HCT116 (cell line): ENCODE results near the gene THBD. TPM values are rescaled to one million over a fixed set of nuclear protein-coding genes. Genes with fewer than 3 reads are reported as not detected.

Experiments used
- ATAC-seq: fragments of 200-7000 bp; cut with Tn5 transposase; 2 replicates; pipeline ENCODE4 v1.9.1; 2020; ENCODE audit warnings: mild to moderate bottlenecking, moderate library complexity
- BruUV-seq: library from RNA; stranded (reverse); fragments of 400-500 nt; replicated peaks from 2 replicates; lab custom pipeline; 2021; lab: Mats Ljungman, UMichigan
- CTCF ChIA-PET: fragments of 300-600 bp; sonication (Branson Sonifier 250); formaldehyde crosslinking; loops from one replicate; lab custom pipeline; 2021; ENCODE audit warnings: antibody characterized with exemption; lab: Charles Lee
- POLR2A ChIA-PET: fragments of 300-600, 350-600 bp; sonication (Branson Sonifier 250); formaldehyde crosslinking; loops from one replicate; lab custom pipeline; 2021; ENCODE audit warnings: antibody characterized with exemption; lab: Charles Lee
- RAD21 ChIA-PET, 2 experiments: fragments of 300-600 bp; sonication (Branson Sonifier 250); formaldehyde crosslinking; loops; one replicate each; lab custom pipeline; 2023; ENCODE audit warnings: low total read pairs in 2 of 2; ENCODE audit not compliant: uncharacterized antibody in 2 of 2, unreplicated experiment in 2 of 2, low non-redundant PET in 1 of 2; lab: Charles Lee
- DNase-seq: peaks from one replicate; pipeline ENCODE4 v3.0.0-alpha.2; 2010; ENCODE audit warnings: low read depth, low spot score
- H2AFZ ChIP-seq: fragments of 200-600 bp; shearing (Covaris generic), sonication (generic); 2 replicates; pipeline ENCODE4 v1.6.1; 2017; ENCODE audit warnings: low read depth, mixed run types, mixed read lengths, antibody characterized with exemption, low read length; ENCODE audit not compliant: poor library complexity, severe bottlenecking
- H3K27ac ChIP-seq: 2 replicates; pipeline ENCODE4 v1.5.1; 2012; ENCODE audit warnings: low read depth, low read length
- H3K27me3 ChIP-seq: fragments of 200-600 bp; sonication (generic); 2 replicates; pipeline ENCODE4 v1.6.1; 2016; ENCODE audit warnings: mixed run types, low read length, mixed read lengths; ENCODE audit not compliant: insufficient read depth
- H3K36me3 ChIP-seq, 2 experiments: fragments of 200-500 bp in 1 of 2; fragments of 200-600 bp in 1 of 2; sonication (Bioruptor generic) in 1 of 2; sonication (generic) in 1 of 2; 2 replicates each; pipeline versions ENCODE4 v1.5.1 to v1.6.1; 2014 to 2016; ENCODE audit warnings: low read length in 2 of 2, inconsistent platforms in 1 of 2, mixed read lengths in 1 of 2, mixed run types in 1 of 2; ENCODE audit not compliant: insufficient read depth in 2 of 2, control insufficient read depth in 1 of 2
- H3K4me1 ChIP-seq, 2 experiments: fragments of 200-600 bp in 1 of 2; sonication (generic) in 1 of 2; 2 replicates each; pipeline versions ENCODE4 v1.5.1 to v1.6.1; 2012 to 2017; ENCODE audit warnings: low read length in 2 of 2, inconsistent platforms in 1 of 2, mild to moderate bottlenecking in 1 of 2, mixed read lengths in 1 of 2, mixed run types in 1 of 2, moderate library complexity in 1 of 2; ENCODE audit not compliant: insufficient read depth in 2 of 2, control insufficient read depth in 1 of 2
- H3K4me2 ChIP-seq: fragments of 200-600 bp; sonication (generic); 2 replicates; pipeline ENCODE4 v1.6.1; 2017; ENCODE audit warnings: mixed run types, low read length, mixed read lengths
- H3K4me3 ChIP-seq, 2 experiments: fragments of 200-600 bp in 1 of 2; sonication (generic) in 1 of 2; replicated peaks in 1 of 2; 2 replicates each; pipeline ENCODE4 v1.5.1; 2011 to 2016; ENCODE audit warnings: low read length in 2 of 2, control low read depth in 1 of 2, low read depth in 1 of 2, mild to moderate bottlenecking in 1 of 2, mixed read lengths in 1 of 2, mixed run types in 1 of 2
- H3K79me2 ChIP-seq: fragments of 200-600 bp; sonication (generic); 2 replicates; pipeline ENCODE4 v1.6.1; 2017; ENCODE audit warnings: mild to moderate bottlenecking, mixed run types, low read length, moderate library complexity, mixed read lengths; ENCODE audit not compliant: insufficient read depth
- H3K9ac ChIP-seq: fragments of 200-600 bp; sonication (generic); 2 replicates; pipeline ENCODE4 v1.6.1; 2016; ENCODE audit warnings: low read length, mixed read lengths
- H3K9me2 ChIP-seq: fragments of 200-600 bp; sonication (generic), shearing (Covaris generic); 2 replicates; pipeline ENCODE4 v1.6.1; 2017; ENCODE audit warnings: mixed run types, mild to moderate bottlenecking, moderate library complexity; ENCODE audit not compliant: insufficient read depth
- H3K9me3 ChIP-seq, 2 experiments: fragments of 200-500 bp in 1 of 2; fragments of 200-600 bp in 1 of 2; sonication (Bioruptor generic) in 1 of 2; sonication (generic) in 1 of 2; 2 replicates each; pipeline ENCODE4 v1.6.1; 2014 to 2017; ENCODE audit warnings: low read length in 2 of 2, mixed read lengths in 2 of 2, inconsistent platforms in 1 of 2, low read depth in 1 of 2, mild to moderate bottlenecking in 1 of 2, mixed run types in 1 of 2, moderate library complexity in 1 of 2; ENCODE audit not compliant: control insufficient read depth in 1 of 2, insufficient read depth in 1 of 2
- H4K20me1 ChIP-seq: fragments of 200-600 bp; sonication (generic), shearing (Covaris generic); 2 replicates; pipeline ENCODE4 v1.6.1; 2017; ENCODE audit warnings: mixed run types, mild to moderate bottlenecking, moderate library complexity; ENCODE audit not compliant: insufficient read depth
- ATF3 ChIP-seq: IDR thresholded peaks from 2 replicates; pipeline ENCODE4 v1.6.1; 2012
- CBX3 ChIP-seq: IDR thresholded peaks from 2 replicates; pipeline ENCODE4 v1.6.1; 2012; ENCODE audit warnings: low read depth
- CEBPB ChIP-seq: IDR thresholded peaks from 2 replicates; pipeline ENCODE4 v1.6.1; 2012; ENCODE audit warnings: low read depth
- CTCF ChIP-seq, 3 experiments: fragments of 200-600 bp in 1 of 3; sonication (generic) in 1 of 3; IDR thresholded peaks in 2 of 3; conservative IDR thresholded peaks in 1 of 3; 2 replicates each; pipeline ENCODE4 v1.5.1; 2012 to 2017; ENCODE audit warnings: low read depth in 2 of 3, low read length in 2 of 3, antibody characterized with exemption in 1 of 3, borderline replicate concordance in 1 of 3, control low read depth in 1 of 3, mild to moderate bottlenecking in 1 of 3, mixed read lengths in 1 of 3, mixed run types in 1 of 3, moderate library complexity in 1 of 3; ENCODE audit not compliant: insufficient read depth in 1 of 3
- EGR1 ChIP-seq: IDR thresholded peaks from 2 replicates; pipeline ENCODE4 v1.6.1; 2012; ENCODE audit warnings: low read depth
- ELF1 ChIP-seq: IDR thresholded peaks from 2 replicates; pipeline ENCODE4 v1.6.1; 2012; ENCODE audit warnings: low read depth, borderline replicate concordance
- FOSL1 ChIP-seq: IDR thresholded peaks from 2 replicates; pipeline ENCODE4 v1.6.1; 2012; ENCODE audit warnings: low read depth
- MAX ChIP-seq: IDR thresholded peaks from 2 replicates; pipeline ENCODE4 v1.6.1; 2012
- POLR2A ChIP-seq: IDR thresholded peaks from 2 replicates; pipeline ENCODE4 v1.7.0; 2011; ENCODE audit warnings: borderline replicate concordance; ENCODE audit not compliant: insufficient read depth, insufficient read length; ENCODE audit errors: extremely low read depth
- POLR2AphosphoS5 ChIP-seq: IDR thresholded peaks from 2 replicates; pipeline ENCODE4 v1.6.1; 2011; ENCODE audit warnings: mild to moderate bottlenecking, low read depth, low read length, moderate library complexity
- REST ChIP-seq: IDR thresholded peaks from 2 replicates; pipeline ENCODE4 v1.6.1; 2012; ENCODE audit warnings: low read depth
- SP1 ChIP-seq: IDR thresholded peaks from 2 replicates; pipeline ENCODE4 v1.6.1; 2012; ENCODE audit warnings: low read depth
- SRF ChIP-seq: IDR thresholded peaks from 2 replicates; pipeline ENCODE4 v1.6.1; 2012; ENCODE audit warnings: low read depth
- TCF7L2 ChIP-seq: IDR thresholded peaks from 2 replicates; pipeline ENCODE4 v1.7.0; 2011; ENCODE audit warnings: borderline replicate concordance, inconsistent platforms; ENCODE audit not compliant: insufficient read depth, insufficient read length; ENCODE audit errors: extremely low read depth
- YY1 ChIP-seq: IDR thresholded peaks from 2 replicates; pipeline ENCODE4 v1.6.1; 2011; ENCODE audit warnings: low read length, low read depth, moderate library complexity, mild to moderate bottlenecking; ENCODE audit not compliant: insufficient replicate concordance; ENCODE audit errors: extremely low read depth
- ZBTB33 ChIP-seq: IDR thresholded peaks from 2 replicates; pipeline ENCODE4 v1.6.1; 2011; ENCODE audit warnings: mild to moderate bottlenecking, low read length, moderate library complexity; ENCODE audit not compliant: insufficient replicate concordance; ENCODE audit errors: extremely low read depth
- ZFX ChIP-seq: fragments of 450-650 bp; IDR thresholded peaks from 2 replicates; pipeline ENCODE4 v1.6.1; 2017
- ZNF274 ChIP-seq: fragments of 200-500 bp; sonication (Bioruptor generic); IDR thresholded peaks from 2 replicates; pipeline ENCODE4 v1.6.1; 2014; ENCODE audit warnings: mild to moderate bottlenecking, low read depth, low read length, inconsistent platforms
- intact Hi-C: fragments of 100-400 bp; cut with micrococcal nuclease; formaldehyde crosslinking; loops from 2 replicates; pipeline ENCODE4 v1.10.0; 2022
- total RNA-seq: library from RNA; stranded (reverse); gene quantifications from one replicate; pipeline ENCODE4 v1.2.1, GENCODE V29; 2021; ENCODE audit not compliant: unreplicated experiment

THBD gene
- total RNA-seq, 1 experiment from 2014 or later = 0.39 TPM

- TF ChIP-seq ZFX = no peak
- no peak for TF ChIP-seq EGR1
- TF ChIP-seq YY1 = no peak
These were observed 13.7 kb upstream of the THBD start (continued) for GRCh38 chr20:23063168-23063567.

GRCh38 chr20:23062632-23063031, 13.2 kb upstream of the THBD start:
- H3K27ac ChIP-seq = no peak overlapping the region
- BruUV-seq = no TSS peak
- no peak overlapping the region for H3K4me3 ChIP-seq
- DNase-seq = no peak
- no peaks in the 10 kb centered on the region for H3K79me2 ChIP-seq
- intact Hi-C loops = loop anchor here (5.0 kb wide), 1 partner anchor 370 kb away; no protein-coding TSS in a partner anchor
- no peaks in the 10 kb centered on the region for H3K36me3 ChIP-seq
- H2AFZ ChIP-seq = no peak overlapping the region
- no peak for ATAC-seq
- H3K4me1 ChIP-seq = no peaks in the 10 kb centered on the region; a peak in 1 of 4 replicates
- no peaks in the 10 kb centered on the region for H3K9me3 ChIP-seq
- H4K20me1 ChIP-seq = no peaks in the 10 kb centered on the region
- H3K27me3 ChIP-seq = no peaks in the 10 kb centered on the region
- no peak overlapping the region for H3K9ac ChIP-seq
- ChIA-PET RAD21 (no interaction called here), CTCF (interaction anchor here (1.6 to 2.5 kb wide), 2 partner anchors 12 to 371 kb away, joined by 6 to 17 read pairs; no protein-coding TSS in a partner anchor), POLR2A (no interaction called here)
- no peak overlapping the region for H3K4me2 ChIP-seq
- TF ChIP-seq CTCF (IDR thresholded peaks at IDR 0.05 in 2 of 3, conservative IDR thresholded peaks at IDR 0.05 in 1 of 3; ENCODE audit: borderline replicate concordance in 1 of 3, insufficient read depth in 1 of 3, low read depth in 2 of 3, low read length in 2 of 3) (no peak), POLR2AphosphoS5 (no peak), ZBTB33 (no peak), EGR1 (no peak), CEBPB (no peak), ELF1 (no peak), MAX (no peak), CBX3 (no peak), REST (no peak), SP1 (no peak), TCF7L2 (no peak), POLR2A (no peak), SRF (no peak), ATF3 (no peak), FOSL1 (no peak), ZFX (no peak), YY1 (no peak), ZNF274 (no peak)
- no peaks in the 10 kb centered on the region for H3K9me2 ChIP-seq
